GM19328 (cell line): ENCODE data around the gene SCGB1D2.
"Not testable (repeated sequence)": the region's sequence is repeated elsewhere in the genome, so short reads cannot be mapped to it uniquely, and the experiment has no call there.

Experiments
- ATAC-seq: cut with Tn5 transposase; IDR thresholded peaks from one replicate; pipeline ENCODE4 v1.9.1; 2021; ENCODE audit warnings: mild to moderate bottlenecking, moderate library complexity; ENCODE audit not compliant: unreplicated experiment

SCGB1D2 gene

DNA sequence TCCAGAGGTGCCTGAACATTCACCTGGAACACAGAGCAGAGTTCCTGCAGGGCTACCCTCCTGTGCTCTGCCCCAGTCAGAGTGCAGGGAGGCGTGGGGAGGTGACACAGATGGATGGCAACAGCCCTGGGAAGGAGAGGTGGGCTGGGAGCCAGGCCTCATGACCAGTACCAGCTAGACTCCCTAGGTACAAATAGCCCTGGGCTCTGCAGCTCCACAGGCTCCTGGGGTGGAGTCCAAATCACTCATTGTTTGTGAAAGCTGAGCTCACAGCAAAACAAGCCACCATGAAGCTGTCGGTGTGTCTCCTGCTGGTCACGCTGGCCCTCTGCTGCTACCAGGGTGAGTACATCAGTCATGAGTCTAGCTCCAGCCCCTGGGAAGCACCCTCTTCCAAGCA is at the start of gene SCGB1D2:
Gene SCGB1D2, plus strand, starts transcription at position 219 of the 400 bp plus-strand sequence. Its CDS starts 69 bp downstream, at position 288.
- no peak for ATAC-seq

DNA sequence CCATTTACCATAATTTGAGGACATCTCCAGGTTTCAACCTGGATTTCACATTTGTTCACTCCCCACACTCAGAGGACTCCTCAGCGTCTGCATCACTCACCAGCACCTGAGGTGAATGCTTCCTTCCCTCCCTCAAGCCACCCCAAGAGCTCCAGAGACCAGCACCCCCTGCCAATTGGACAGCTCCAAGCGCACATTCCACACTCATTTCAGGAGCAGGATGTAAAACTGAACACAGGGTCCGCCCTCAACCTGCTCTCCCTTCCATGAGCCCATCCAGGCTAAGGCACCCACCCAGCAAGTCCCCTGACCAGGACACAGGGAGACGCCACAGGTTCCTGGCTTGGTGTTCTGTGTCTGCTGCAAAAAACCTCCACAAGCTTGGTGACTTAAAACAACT is 48.1 kb upstream of the SCGB1D2 start:
- no peak for ATAC-seq

- not testable (repeated sequence) for ATAC-seq
These were observed 47.0 kb upstream of the SCGB1D2 start for GRCh38 chr11:62195010-62195409.

DNA sequence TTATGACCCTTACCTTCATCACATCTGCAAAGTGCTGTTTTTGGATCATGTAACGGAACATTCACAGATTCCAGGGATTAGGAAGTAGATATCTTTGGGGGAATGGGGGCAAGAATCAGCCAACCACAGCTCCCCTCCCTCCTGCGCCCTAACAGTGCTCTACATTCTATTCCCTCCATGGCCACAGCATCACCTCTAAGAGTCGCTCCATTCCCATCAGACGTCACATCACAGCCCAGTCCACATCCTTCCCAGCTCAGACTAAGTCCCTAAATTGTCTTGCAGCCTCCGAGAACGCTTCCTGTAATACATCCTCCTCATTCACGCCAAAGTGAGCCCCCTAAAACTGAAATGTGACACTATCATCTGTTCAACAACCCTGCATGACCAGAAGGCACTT is 46.1 kb upstream of the SCGB1D2 start:
- no peak for ATAC-seq

DNA sequence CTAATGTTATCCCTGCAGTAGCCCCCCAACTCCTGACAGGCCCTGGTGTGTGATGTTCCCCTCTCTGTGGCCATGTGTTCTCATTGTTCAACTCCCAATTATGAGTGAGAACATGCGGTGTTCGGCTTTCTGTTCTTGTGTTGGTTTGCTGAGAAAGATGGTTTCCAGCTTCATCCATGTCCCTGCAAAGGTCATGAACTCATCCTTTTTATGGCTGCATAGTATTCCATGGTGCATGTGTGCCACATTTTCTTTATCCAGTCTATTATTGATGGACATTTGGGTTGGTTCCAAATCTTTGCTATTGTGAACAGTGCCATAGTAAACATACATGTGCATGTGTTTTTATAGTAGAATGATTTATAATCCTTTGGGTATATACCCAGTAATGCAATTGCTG is 44.6 kb upstream of the SCGB1D2 start:
- ATAC-seq = not testable (repeated sequence)

DNA sequence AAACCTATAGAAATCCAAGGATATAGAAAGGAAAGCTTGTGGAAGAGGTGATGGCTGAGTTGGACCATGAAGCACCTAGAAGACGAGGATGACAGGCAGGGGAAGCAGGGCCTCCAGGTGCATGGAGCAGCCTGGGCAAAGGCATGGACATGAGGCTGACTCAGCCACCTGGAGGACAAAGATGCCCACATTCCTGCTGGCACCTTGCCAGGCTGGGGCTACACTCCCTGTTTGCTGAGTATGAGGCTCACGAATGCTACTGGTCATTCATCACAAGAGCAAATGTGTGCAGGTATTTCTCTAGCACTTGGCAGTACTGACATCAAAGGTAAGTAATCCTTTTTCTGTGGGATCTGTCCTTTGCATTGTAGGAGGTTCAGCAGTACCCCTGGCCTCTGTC is 40.7 kb upstream of the SCGB1D2 start:
- ATAC-seq = no peak

DNA sequence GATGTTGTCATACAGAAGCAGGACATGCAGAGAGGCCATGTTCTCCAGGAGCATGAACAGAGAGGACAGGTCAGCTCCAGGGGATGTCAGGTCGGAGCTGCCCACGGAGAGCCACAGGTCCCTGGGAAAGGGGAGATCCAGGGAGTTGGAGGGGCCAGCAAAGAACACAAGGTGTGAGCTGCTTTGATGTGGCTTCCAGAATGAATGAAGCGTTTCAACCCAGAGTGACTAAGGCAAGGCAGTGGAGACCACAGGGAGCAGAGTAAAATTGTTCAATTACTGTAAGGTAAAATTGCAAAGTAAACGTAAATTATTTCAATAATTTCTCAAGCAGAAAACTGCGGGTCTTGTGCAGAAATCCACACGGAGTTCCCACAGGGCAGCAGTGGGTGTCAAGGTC is 39.1 kb upstream of the SCGB1D2 start:
- no peak for ATAC-seq

DNA sequence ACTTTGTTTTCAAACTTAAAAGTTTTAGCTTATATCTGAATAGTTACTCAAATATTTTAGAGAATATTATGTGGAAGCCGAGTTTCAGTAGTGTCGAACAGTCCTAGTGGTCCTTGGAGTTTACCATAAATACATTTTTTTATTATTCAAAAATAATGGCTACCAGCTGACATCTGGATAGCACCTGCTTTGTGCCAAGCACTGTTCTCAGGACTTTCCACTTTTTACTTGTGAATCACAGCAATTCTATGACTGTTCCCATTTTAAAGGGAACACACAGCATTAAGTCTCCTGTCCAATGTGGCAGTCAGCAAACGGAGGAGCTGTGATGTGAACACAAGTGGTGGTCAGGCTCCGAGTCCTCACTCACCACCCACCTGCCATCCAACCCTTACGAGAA is 37.6 kb upstream of the SCGB1D2 start:
- ATAC-seq = no peak

DNA sequence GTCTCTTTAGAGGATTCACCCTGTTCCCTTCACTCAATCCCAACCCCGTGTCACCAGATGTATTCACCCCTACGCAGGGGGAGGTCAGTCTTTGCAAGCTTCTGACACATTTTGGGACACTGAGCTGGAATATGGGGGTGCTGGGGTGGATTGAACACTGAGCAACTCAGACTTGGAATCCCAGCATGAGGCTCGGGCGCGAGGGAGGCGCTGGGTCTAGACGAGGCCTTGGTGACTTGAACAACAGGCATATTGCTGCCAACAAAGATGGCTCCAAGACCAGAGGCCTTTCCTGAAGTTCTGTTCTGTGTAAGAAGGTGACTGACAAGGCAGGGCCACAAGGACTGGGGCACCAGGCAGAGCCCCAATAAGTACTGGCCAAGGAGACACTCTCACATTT is 36.6 kb upstream of the SCGB1D2 start:
- ATAC-seq = no peak

DNA sequence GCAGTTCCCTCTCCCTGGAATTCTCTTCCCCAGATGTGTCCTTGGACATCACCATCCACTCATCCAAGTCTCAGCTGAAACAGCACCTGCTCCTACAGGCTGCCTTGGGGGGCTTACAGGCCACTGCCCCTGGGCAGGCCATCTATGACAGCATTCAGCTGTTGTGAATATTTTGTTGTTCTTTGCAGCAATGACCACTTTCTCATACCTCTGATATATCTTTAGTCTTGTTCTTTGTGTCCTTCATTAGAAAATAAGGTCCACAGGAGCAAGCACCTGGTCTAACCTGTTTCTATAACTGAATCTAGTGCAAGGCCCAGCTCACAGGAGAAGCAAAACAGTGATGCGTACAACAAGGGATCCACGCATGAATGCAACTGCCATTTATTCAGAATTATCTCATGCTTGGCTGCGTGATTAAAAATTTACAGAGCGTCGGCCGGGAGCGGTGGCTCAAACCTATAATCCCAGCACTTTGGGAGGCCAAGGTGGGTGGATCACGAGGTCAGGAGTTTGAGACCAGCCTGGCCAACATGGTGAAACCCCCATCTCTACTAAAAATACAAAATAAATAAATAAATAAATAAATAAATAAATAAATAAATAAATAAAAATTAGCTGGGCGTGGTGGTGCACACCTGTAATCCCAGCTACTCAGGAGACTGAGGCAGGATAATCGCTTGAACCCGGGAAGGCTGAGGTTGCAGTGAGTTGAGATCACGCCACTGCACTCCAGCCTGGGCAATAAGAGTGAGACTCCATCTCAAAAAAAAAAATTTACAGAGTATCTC is 35.6 kb upstream of the SCGB1D2 start:
- ATAC-seq = not testable (repeated sequence)

- ATAC-seq = no peak
These were observed 33.3 kb upstream of the SCGB1D2 start for GRCh38 chr11:62208785-62209144.

- no peak for ATAC-seq
These were observed 24.8 kb upstream of the SCGB1D2 start for GRCh38 chr11:62217191-62217748.

DNA sequence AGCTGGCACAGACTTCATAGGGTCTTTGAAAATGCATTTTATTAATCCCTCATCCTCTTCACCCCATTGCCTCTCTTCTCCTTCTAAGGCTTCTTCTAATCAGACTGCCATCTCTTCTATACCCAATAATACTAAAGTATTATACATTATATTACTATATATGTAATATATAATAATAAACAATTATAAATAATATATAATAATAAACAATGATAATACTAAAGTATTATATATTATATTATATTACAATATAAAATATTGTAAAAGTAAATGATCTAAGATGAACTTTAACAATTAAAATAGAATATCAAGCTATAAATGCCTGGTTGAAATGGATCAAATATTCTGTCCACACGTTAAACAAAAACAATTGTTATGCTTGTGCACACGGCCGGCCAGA is 20.5 kb upstream of the SCGB1D2 start:
- no peak for ATAC-seq

GRCh38 chr11:62223095-62223494 is 18.9 kb upstream of the SCGB1D2 start:
- no peak for ATAC-seq

GRCh38 chr11:62233730-62234129 is 8.3 kb upstream of the SCGB1D2 start:
- no peak for ATAC-seq

DNA sequence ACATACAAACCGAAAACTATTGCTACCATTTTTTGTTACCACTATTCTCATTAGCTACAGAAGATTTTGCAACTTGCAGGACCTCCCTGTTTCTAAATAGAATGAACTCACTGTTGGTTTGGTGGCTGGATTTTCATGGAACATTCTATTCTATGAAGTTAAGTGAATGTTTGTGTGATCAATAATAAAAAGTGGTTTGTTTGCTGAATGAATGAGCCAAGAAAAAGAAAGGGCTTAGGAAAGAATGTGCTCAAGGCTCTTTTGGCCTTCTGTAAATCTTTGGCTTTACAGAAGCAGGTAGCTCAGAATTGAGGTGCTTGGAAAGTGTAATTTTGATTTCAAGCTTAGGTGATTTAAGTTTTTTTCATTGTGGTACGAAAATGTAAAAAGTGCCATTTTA is 5.9 kb upstream of the SCGB1D2 start:
- no peak for ATAC-seq

- no peak for ATAC-seq
These were observed 4.5 kb upstream of the SCGB1D2 start for GRCh38 chr11:62237499-62237898.

- ATAC-seq = no peak
These were observed 3.9 kb upstream of the SCGB1D2 start for GRCh38 chr11:62238151-62238550.

DNA sequence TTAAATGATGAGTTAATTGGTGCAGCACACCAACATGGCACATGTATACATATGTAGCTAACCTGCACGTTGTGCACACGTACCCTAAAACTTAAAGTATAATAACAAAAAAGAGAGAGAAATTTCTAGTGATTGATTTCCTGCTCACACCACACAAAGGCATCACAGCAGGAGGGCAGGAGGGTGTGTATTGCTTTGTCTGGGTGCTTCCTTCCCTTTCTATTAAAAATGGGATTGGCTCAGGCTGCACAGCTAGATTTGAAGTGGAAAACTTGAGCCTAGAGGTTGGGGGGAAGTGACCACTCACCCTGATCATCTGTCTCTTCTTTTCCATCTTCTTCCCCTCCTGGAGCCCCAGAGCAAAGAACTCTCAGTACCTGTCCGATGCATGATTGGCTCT is 944 bp upstream of the SCGB1D2 start:
- ATAC-seq = no peak

DNA sequence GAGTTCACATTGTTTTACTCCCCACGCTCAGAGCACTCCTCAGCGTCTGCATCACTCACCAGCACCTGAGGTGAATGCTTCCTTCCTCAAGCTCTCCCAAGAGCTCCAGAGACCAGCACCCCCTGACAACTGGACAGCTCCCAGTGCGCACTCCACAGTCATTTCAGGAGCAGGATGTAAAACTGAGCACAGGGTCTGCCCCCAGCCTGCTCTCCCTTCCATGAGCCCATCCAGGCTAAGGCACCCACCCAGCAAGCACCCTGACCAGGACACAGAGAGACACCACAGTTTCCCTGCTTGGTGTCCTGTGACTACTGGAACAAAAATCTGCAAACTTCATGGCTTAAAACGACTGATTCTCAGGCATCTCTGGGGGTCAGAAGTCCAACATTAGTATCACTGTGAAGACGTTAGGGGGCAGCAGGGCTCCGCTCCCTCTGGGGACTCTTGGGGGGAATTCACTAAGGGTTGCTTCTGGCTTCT is 3.3 kb downstream of the SCGB1D2 start:
- no peak for ATAC-seq

DNA sequence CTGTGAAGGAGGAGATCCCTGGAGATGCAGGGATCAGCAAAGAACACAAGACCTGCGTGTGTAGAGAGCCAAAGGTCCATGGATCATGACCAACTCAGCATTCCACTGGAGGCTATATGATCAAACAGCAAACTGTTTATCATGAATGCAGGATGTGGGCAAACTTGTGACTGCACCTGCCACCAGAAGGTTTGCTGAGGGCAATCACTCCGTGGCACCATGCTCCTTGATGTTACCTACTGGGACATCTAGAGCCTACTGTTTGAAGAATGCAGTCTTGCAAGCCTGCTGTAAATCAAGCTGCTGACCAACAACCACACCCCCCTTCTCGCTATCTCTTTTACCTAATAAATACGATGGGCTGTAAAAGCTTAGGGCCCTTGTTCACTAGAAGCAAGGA is 9.7 kb downstream of the SCGB1D2 start:
- ATAC-seq = no peak

GRCh38 chr11:62253999-62254542 is 12.0 kb downstream of the SCGB1D2 start:
- ATAC-seq = no peak
